ENCODE data around the gene CYBC1. TPM values are rescaled to one million over a fixed set of nuclear protein-coding genes. Genes with fewer than 3 reads are reported as not detected.

Gene CYBC1
- total and polyA plus RNA-seq, 2 experiments from 2014 or later, result 61.9 to 76.6 TPM

DNA sequence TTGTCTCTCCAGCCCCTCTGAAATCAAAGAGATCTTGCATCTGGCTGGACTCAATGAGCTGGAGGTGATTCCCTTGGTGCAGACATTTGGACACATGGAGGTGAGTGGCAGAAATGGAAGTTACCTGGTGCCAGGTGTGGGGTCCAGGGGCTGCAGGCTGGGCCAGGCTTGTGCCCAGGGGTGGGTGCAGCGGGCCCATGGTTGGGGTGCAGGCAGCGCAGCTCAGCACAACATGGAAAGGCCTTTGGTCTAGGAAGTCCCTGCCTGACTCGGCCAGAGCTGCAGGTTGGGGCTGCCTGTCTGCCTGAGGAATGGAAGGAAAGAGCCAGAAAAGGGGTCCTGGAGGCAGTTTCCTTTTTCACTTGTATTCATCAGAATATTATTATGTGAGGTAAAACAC lies 22.0 kb downstream of the CYBC1 start:
- 90% methylated on average over 3 of the region's 3 CpGs for WGBS (ENCODE audit: low lambda C conversion rate, missing lambda C conversion rate)
- Histone ChIP-seq H3K9me3 (ENCODE audit: low read depth) (no peaks in the 10 kb centered on the region), H3K36me3 (replicated peaks; ENCODE audit: insufficient read depth, low read depth) (no peaks in the 10 kb centered on the region), H3K4me2 (no peak overlapping the region), H4K20me1 (ENCODE audit: insufficient read depth, poor library complexity, severe bottlenecking) (no peaks in the 10 kb centered on the region), H3K27ac (no peak overlapping the region), H3K9me2 (replicated peaks; ENCODE audit: insufficient read depth) (no peaks in the 10 kb centered on the region), H3K4me1 (ENCODE audit: insufficient read depth) (no peaks in the 10 kb centered on the region), H3K27me3 (no peaks in the 10 kb centered on the region), H2AFZ (no peak overlapping the region), H3K79me2 (no peaks in the 10 kb centered on the region), H3K4me3 (no peak overlapping the region)
- TF ChIP-seq, protein P1, sequence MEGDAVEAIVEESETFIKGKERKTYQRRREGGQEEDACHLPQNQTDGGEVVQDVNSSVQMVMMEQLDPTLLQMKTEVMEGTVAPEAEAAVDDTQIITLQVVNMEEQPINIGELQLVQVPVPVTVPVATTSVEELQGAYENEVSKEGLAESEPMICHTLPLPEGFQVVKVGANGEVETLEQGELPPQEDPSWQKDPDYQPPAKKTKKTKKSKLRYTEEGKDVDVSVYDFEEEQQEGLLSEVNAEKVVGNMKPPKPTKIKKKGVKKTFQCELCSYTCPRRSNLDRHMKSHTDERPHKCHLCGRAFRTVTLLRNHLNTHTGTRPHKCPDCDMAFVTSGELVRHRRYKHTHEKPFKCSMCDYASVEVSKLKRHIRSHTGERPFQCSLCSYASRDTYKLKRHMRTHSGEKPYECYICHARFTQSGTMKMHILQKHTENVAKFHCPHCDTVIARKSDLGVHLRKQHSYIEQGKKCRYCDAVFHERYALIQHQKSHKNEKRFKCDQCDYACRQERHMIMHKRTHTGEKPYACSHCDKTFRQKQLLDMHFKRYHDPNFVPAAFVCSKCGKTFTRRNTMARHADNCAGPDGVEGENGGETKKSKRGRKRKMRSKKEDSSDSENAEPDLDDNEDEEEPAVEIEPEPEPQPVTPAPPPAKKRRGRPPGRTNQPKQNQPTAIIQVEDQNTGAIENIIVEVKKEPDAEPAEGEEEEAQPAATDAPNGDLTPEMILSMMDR (IDR thresholded peaks at IDR 0.05; ENCODE audit: poor library complexity), result no peak
- no peak for TF ChIP-seq EZH2 (IDR thresholded peaks at IDR 0.05; ENCODE audit: borderline replicate concordance)
- no peak for TF ChIP-seq EZH2phosphoT487 (IDR thresholded peaks at IDR 0.05; ENCODE audit: low read depth, severe bottlenecking, unreplicated experiment)
- DNase-seq (ENCODE audit: low spot score), result no peak

DNA sequence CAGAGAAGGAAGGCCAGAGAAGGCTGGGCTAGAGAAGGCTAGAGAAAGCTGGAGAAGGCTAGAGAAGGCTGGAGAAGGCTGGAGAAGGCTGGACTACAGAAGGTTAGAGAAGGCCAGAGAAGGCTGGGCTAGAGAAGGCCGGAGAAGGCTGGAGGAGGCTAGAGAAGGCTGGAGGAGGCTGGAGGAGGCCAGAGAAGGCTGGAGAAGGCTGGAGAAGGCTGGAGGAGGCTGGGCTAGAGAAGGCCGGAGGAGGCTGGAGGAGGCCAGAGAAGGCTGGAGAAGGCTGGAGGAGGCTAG lies 25.7 kb downstream of the CYBC1 start:
- Histone ChIP-seq H2AFZ (no peak overlapping the region), H3K4me3 (no peak overlapping the region), H3K9me3 (ENCODE audit: low read depth) (no peaks in the 10 kb centered on the region), H3K27ac (no peak overlapping the region), H3K36me3 (replicated peaks; ENCODE audit: insufficient read depth, low read depth) (no peaks in the 10 kb centered on the region), H3K79me2 (peaks cover 3% of the 10 kb centered on the region), H3K9me2 (replicated peaks; ENCODE audit: insufficient read depth) (no peaks in the 10 kb centered on the region), H3K4me2 (no peak overlapping the region), H4K20me1 (ENCODE audit: insufficient read depth, poor library complexity, severe bottlenecking) (no peaks in the 10 kb centered on the region), H3K4me1 (ENCODE audit: insufficient read depth) (no peaks in the 10 kb centered on the region), H3K27me3 (no peaks in the 10 kb centered on the region)
- DNase-seq (ENCODE audit: low spot score), result no peak
- TF ChIP-seq, protein P1 (IDR thresholded peaks at IDR 0.05; ENCODE audit: poor library complexity), result no peak
- no peak for TF ChIP-seq EZH2phosphoT487 (IDR thresholded peaks at IDR 0.05; ENCODE audit: low read depth, severe bottlenecking, unreplicated experiment)
- TF ChIP-seq EZH2 (IDR thresholded peaks at IDR 0.05; ENCODE audit: borderline replicate concordance), result no peak
- 100% methylated on average over 1 of the region's 2 CpGs for WGBS (ENCODE audit: low lambda C conversion rate, missing lambda C conversion rate)

DNA sequence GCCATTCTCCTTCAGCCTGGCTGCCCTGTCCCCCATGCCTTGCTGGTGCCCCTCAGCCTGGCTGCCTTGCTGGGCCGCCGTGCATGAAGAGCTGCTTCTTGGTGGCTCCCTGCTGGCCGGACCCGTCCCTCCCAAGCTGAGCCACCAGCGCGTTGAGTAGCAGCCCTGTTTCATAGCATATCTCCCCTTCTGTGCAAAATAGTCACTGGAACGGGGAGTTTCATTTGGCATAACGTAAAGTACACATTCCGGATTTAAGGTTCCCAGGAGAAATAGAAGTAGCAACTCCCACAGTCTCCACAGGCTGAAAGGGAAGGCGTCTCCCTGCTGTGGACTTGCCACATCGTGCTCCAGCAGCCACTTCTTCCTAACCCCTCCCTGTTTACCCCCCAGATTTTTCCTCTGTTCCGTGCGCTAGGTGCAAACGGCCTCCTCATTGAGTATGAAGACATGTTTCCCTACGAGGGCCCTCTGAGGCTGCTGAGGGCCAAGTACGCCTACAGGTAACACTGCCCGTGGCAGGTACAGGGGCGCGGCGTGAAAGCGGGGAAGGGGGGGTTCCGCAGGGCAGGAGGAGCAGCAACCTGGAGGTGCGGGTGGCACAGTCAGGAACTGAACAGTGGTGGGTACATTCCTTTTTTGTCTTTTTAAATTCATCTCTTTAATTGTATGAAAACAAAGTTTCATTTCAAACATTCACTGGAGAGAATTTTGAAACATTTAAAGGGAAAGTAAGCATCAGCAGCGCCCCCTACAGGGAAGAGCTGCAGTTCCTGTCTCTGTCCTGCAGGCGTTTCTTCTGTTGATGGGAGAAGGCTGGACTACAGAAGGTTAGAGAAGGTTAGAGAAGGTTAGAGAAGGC lies 26.3 kb downstream of the CYBC1 start:
- Histone ChIP-seq H3K36me3 (replicated peaks; ENCODE audit: insufficient read depth, low read depth) (no peaks in the 10 kb centered on the region), H3K4me2 (no peak overlapping the region), H2AFZ (no peak overlapping the region), H3K9me2 (replicated peaks; ENCODE audit: insufficient read depth) (no peaks in the 10 kb centered on the region), H3K4me3 (no peak overlapping the region), H4K20me1 (ENCODE audit: insufficient read depth, poor library complexity, severe bottlenecking) (no peaks in the 10 kb centered on the region), H3K4me1 (ENCODE audit: insufficient read depth) (peaks cover 4% of the 10 kb centered on the region), H3K27me3 (no peaks in the 10 kb centered on the region), H3K79me2 (peaks cover 6% of the 10 kb centered on the region), H3K27ac (no peak overlapping the region), H3K9me3 (ENCODE audit: low read depth) (no peaks in the 10 kb centered on the region)
- TF ChIP-seq, protein P1 (IDR thresholded peaks at IDR 0.05; ENCODE audit: poor library complexity), result peak; percentile 42
- TF ChIP-seq EZH2 (IDR thresholded peaks at IDR 0.05; ENCODE audit: borderline replicate concordance), result no peak
- WGBS (ENCODE audit: low lambda C conversion rate, missing lambda C conversion rate), result 87% methylated on average over 25 of the region's 25 CpGs
- no peak for DNase-seq (ENCODE audit: low spot score)

Data from hepatocyte (in vitro differentiated cells).